Measurements from ENCODE around the gene PTPRN2.

PTPRN2 gene

GRCh38 chr7:158025686-158026600, 561.7 kb downstream of the PTPRN2 start:
- H2AFZ ChIP-seq (ENCODE audit: low read length), result no peak overlapping the region
- H3K4me3 ChIP-seq (ENCODE audit: low read length in 2 of 2), result no peak overlapping the region
- no peak overlapping the region for H4K8ac ChIP-seq (ENCODE audit: low read depth, low read length)
- H2BK120ac ChIP-seq (ENCODE audit: low read depth, low read length), result peak overlapping the region; percentile 38
- H3K79me1 ChIP-seq (ENCODE audit: low read depth, low read length), result no peaks in the 10 kb centered on the region
- H2BK5ac ChIP-seq (ENCODE audit: low read length), result no peak overlapping the region
- H3K4me1 ChIP-seq (ENCODE audit: control insufficient read depth in 2 of 2, insufficient read depth in 1 of 2, low read depth in 1 of 2, low read length in 2 of 2), result peaks cover 0 to 13% of the 10 kb centered on the region in 2 donors
- peak overlapping the region; percentile 98 for H2AK5ac ChIP-seq (ENCODE audit: low read depth, low read length)
- no peak overlapping the region for H2BK15ac ChIP-seq (ENCODE audit: low read length)
- H3K18ac ChIP-seq (ENCODE audit: low read length), result peak overlapping the region; percentile 81
- H3K23ac ChIP-seq (ENCODE audit: low read depth, low read length, poor library complexity), result no peak overlapping the region
- H3K4me2 ChIP-seq (ENCODE audit: insufficient read depth, low read length, poor library complexity, severe bottlenecking), result no peak overlapping the region
- H3K27ac ChIP-seq (replicated peaks; ENCODE audit: low read length), result no peak overlapping the region
- no peaks in the 10 kb centered on the region for H3K9me3 ChIP-seq (replicated peaks in 1 of 2; ENCODE audit: control insufficient read depth in 2 of 2, insufficient read depth in 1 of 2, low read depth in 1 of 2, low read length in 2 of 2)
- H3K14ac ChIP-seq (ENCODE audit: low read length), result no peak overlapping the region
- H3K4ac ChIP-seq (ENCODE audit: low read length), result no peak overlapping the region
- WGBS, 2 donors (ENCODE audit: extremely low coverage in 2 of 2, insufficient read length in 2 of 2, insufficient replicate concordance in 1 of 2), result no CpG with 5 or more reads among the region's 30 CpGs
- H3K27me3 ChIP-seq (ENCODE audit: control insufficient read depth in 3 of 3, insufficient read depth in 3 of 3, low read depth in 1 of 3, low read length in 3 of 3), result peaks cover 0 to 18% (median 2%) of the 10 kb centered on the region in 3 experiments
- no peak overlapping the region for H4K91ac ChIP-seq (ENCODE audit: low read depth, low read length, poor library complexity)
- no peaks in the 10 kb centered on the region for H3K36me3 ChIP-seq (replicated peaks in 1 of 2; ENCODE audit: control insufficient read depth in 2 of 2, insufficient read depth in 2 of 2, low read length in 2 of 2)
- no peak overlapping the region for H2BK12ac ChIP-seq (ENCODE audit: low read length)
- DNase-seq (ENCODE audit: low spot score), result no peak
- no peak overlapping the region for H3K9ac ChIP-seq (ENCODE audit: low read depth, low read length, poor library complexity)

DNA sequence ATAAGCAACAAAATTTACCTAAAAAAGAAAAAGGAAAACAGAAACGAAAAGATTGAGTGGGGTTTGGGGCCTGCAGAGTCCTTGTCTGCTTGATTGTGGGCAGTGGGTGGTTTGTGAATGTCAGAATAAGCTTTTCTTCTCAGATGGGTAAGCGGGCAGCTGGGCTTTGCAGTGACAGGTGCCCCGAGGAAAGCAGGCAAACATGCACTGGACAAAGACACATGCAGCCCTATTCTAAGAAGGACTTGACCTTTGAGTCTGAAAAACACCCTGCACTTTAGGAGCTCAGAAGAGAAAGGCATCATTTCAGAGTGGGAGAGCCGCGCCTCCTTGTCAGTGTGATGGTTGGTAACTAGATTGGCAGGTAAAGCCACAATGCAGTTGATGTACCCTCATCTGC, 562.7 kb downstream of the PTPRN2 start:
- Histone ChIP-seq H3K23ac (ENCODE audit: low read depth, low read length, poor library complexity) (no peak overlapping the region), H2BK5ac (ENCODE audit: low read length) (no peak overlapping the region), H3K4me3 (ENCODE audit: low read length in 2 of 2) (no peak overlapping the region), H4K8ac (ENCODE audit: low read depth, low read length) (no peak overlapping the region), H3K27ac (replicated peaks; ENCODE audit: low read length) (no peak overlapping the region), H3K4me1 (ENCODE audit: control insufficient read depth in 2 of 2, insufficient read depth in 1 of 2, low read depth in 1 of 2, low read length in 2 of 2) (peaks cover 0 to 10% of the 10 kb centered on the region in 2 donors), H4K91ac (ENCODE audit: low read depth, low read length, poor library complexity) (no peak overlapping the region), H3K9me3 (replicated peaks in 1 of 2; ENCODE audit: control insufficient read depth in 2 of 2, insufficient read depth in 1 of 2, low read depth in 1 of 2, low read length in 2 of 2) (no peaks in the 10 kb centered on the region), H3K18ac (ENCODE audit: low read length) (no peak overlapping the region), H3K9ac (ENCODE audit: low read depth, low read length, poor library complexity) (no peak overlapping the region), H3K79me1 (ENCODE audit: low read depth, low read length) (no peaks in the 10 kb centered on the region), H2BK120ac (ENCODE audit: low read depth, low read length) (no peak overlapping the region), H3K14ac (ENCODE audit: low read length) (no peak overlapping the region), H2AK5ac (ENCODE audit: low read depth, low read length) (no peak overlapping the region), H3K36me3 (replicated peaks in 1 of 2; ENCODE audit: control insufficient read depth in 2 of 2, insufficient read depth in 2 of 2, low read length in 2 of 2) (no peaks in the 10 kb centered on the region), H3K27me3 (ENCODE audit: control insufficient read depth in 3 of 3, insufficient read depth in 3 of 3, low read depth in 1 of 3, low read length in 3 of 3) (peaks cover 0 to 13% (median 2%) of the 10 kb centered on the region in 3 experiments), H2BK15ac (ENCODE audit: low read length) (no peak overlapping the region), H3K4me2 (ENCODE audit: insufficient read depth, low read length, poor library complexity, severe bottlenecking) (no peak overlapping the region), H2BK12ac (ENCODE audit: low read length) (no peak overlapping the region), H3K4ac (ENCODE audit: low read length) (no peak overlapping the region), H2AFZ (ENCODE audit: low read length) (no peak overlapping the region)
- DNase-seq (ENCODE audit: low spot score), result no peak
- no CpG with 5 or more reads among the region's 5 CpGs for WGBS, 2 donors (ENCODE audit: extremely low coverage in 2 of 2, insufficient read length in 2 of 2, insufficient replicate concordance in 1 of 2)

- no peak overlapping the region for H3K18ac ChIP-seq (ENCODE audit: low read length)
- DNase-seq (ENCODE audit: low spot score), result no peak
Observed at GRCh38 chr7:158024351-158024715, 563.3 kb downstream of the PTPRN2 start.

DNA sequence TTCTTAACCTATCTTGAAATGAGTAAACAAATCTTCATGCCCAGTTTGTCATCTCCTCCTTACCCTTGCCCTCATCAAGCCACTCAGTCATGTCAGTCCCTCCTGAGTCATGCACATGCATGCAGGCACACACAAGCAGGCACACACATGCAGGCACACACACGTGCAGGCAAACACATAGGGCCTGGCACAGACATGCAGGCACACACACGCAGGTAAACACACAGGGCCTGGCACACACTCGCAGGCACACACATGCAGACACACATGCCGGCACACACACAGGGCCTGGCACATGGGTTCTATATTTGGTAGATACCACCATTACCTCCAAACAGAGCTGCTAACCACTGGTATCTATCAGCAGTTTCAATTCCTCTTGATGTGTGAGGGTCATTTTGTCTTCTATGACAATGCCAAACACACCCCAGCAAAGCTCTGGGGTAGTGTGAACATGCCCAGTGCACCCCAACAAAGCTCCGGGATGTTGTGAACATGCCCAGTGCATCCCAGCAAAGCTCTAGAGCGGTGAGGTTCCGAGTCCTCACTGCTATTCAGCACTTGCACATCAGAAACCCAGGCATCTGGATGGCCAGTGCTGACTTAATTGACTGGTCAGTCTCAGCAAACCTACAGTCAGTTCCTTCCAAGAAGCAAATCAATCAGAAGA, 563.8 kb downstream of the PTPRN2 start:
- H4K8ac ChIP-seq (ENCODE audit: low read depth, low read length), result no peak overlapping the region
- no peak overlapping the region for H2BK120ac ChIP-seq (ENCODE audit: low read depth, low read length)
- H2AFZ ChIP-seq (ENCODE audit: low read length), result no peak overlapping the region
- H3K4me3 ChIP-seq (ENCODE audit: low read length in 2 of 2), result no peak overlapping the region
- H3K4me1 ChIP-seq (ENCODE audit: control insufficient read depth in 2 of 2, insufficient read depth in 1 of 2, low read depth in 1 of 2, low read length in 2 of 2), result peaks cover 0 to 10% of the 10 kb centered on the region in 2 donors
- WGBS, 2 donors (ENCODE audit: extremely low coverage in 2 of 2, insufficient read length in 2 of 2, insufficient replicate concordance in 1 of 2), result no CpG with 5 or more reads among the region's 7 CpGs
- no peak overlapping the region for H3K4ac ChIP-seq (ENCODE audit: low read length)
- peak overlapping the region; percentile 64 for H2AK5ac ChIP-seq (ENCODE audit: low read depth, low read length)
- no peaks in the 10 kb centered on the region for H3K9me3 ChIP-seq (replicated peaks in 1 of 2; ENCODE audit: control insufficient read depth in 2 of 2, insufficient read depth in 1 of 2, low read depth in 1 of 2, low read length in 2 of 2)
- H2BK15ac ChIP-seq (ENCODE audit: low read length), result no peak overlapping the region
- no peak overlapping the region for H3K14ac ChIP-seq (ENCODE audit: low read length)
- peak overlapping the region; percentile 76 for H3K18ac ChIP-seq (ENCODE audit: low read length)
- no peak for DNase-seq (ENCODE audit: low spot score)
- no peak overlapping the region for H3K4me2 ChIP-seq (ENCODE audit: insufficient read depth, low read length, poor library complexity, severe bottlenecking)
- peaks cover 0 to 13% (median 2%) of the 10 kb centered on the region in 3 experiments for H3K27me3 ChIP-seq (ENCODE audit: control insufficient read depth in 3 of 3, insufficient read depth in 3 of 3, low read depth in 1 of 3, low read length in 3 of 3)
- no peak overlapping the region for H4K91ac ChIP-seq (ENCODE audit: low read depth, low read length, poor library complexity)
- H3K79me1 ChIP-seq (ENCODE audit: low read depth, low read length), result no peaks in the 10 kb centered on the region
- H2BK12ac ChIP-seq (ENCODE audit: low read length), result peak overlapping the region; percentile 59
- H3K9ac ChIP-seq (ENCODE audit: low read depth, low read length, poor library complexity), result no peak overlapping the region
- no peak overlapping the region for H3K27ac ChIP-seq (replicated peaks; ENCODE audit: low read length)
- no peak overlapping the region for H2BK5ac ChIP-seq (ENCODE audit: low read length)
- no peaks in the 10 kb centered on the region for H3K36me3 ChIP-seq (replicated peaks in 1 of 2; ENCODE audit: control insufficient read depth in 2 of 2, insufficient read depth in 2 of 2, low read length in 2 of 2)
- H3K23ac ChIP-seq (ENCODE audit: low read depth, low read length, poor library complexity), result no peak overlapping the region

More at GRCh38 chr7:158024351-158024715, 563.3 kb downstream of the PTPRN2 start:
- H3K23ac ChIP-seq (ENCODE audit: low read depth, low read length, poor library complexity), result no peak overlapping the region
- no peak overlapping the region for H3K14ac ChIP-seq (ENCODE audit: low read length)
- no peak overlapping the region for H2BK120ac ChIP-seq (ENCODE audit: low read depth, low read length)
- H3K4ac ChIP-seq (ENCODE audit: low read length), result no peak overlapping the region
- H2AK5ac ChIP-seq (ENCODE audit: low read depth, low read length), result no peak overlapping the region
- no peak overlapping the region for H2BK15ac ChIP-seq (ENCODE audit: low read length)
- no peaks in the 10 kb centered on the region for H3K36me3 ChIP-seq (replicated peaks in 1 of 2; ENCODE audit: control insufficient read depth in 2 of 2, insufficient read depth in 2 of 2, low read length in 2 of 2)
- no peak overlapping the region for H3K4me3 ChIP-seq (ENCODE audit: low read length in 2 of 2)
- H3K4me2 ChIP-seq (ENCODE audit: insufficient read depth, low read length, poor library complexity, severe bottlenecking), result no peak overlapping the region
- no peaks in the 10 kb centered on the region for H3K9me3 ChIP-seq (replicated peaks in 1 of 2; ENCODE audit: control insufficient read depth in 2 of 2, insufficient read depth in 1 of 2, low read depth in 1 of 2, low read length in 2 of 2)
- no peak overlapping the region for H2BK5ac ChIP-seq (ENCODE audit: low read length)
- no peak overlapping the region for H4K91ac ChIP-seq (ENCODE audit: low read depth, low read length, poor library complexity)
- WGBS, 2 donors (ENCODE audit: extremely low coverage in 2 of 2, insufficient read length in 2 of 2, insufficient replicate concordance in 1 of 2), result no CpG with 5 or more reads among the region's 6 CpGs
- no peaks in the 10 kb centered on the region for H3K79me1 ChIP-seq (ENCODE audit: low read depth, low read length)
- H2AFZ ChIP-seq (ENCODE audit: low read length), result no peak overlapping the region
- H3K27ac ChIP-seq (replicated peaks; ENCODE audit: low read length), result no peak overlapping the region
- H3K9ac ChIP-seq (ENCODE audit: low read depth, low read length, poor library complexity), result no peak overlapping the region
- H3K4me1 ChIP-seq (ENCODE audit: control insufficient read depth in 2 of 2, insufficient read depth in 1 of 2, low read depth in 1 of 2, low read length in 2 of 2), result peaks cover 0 to 10% of the 10 kb centered on the region in 2 donors
- H2BK12ac ChIP-seq (ENCODE audit: low read length), result no peak overlapping the region
- H3K27me3 ChIP-seq (ENCODE audit: control insufficient read depth in 3 of 3, insufficient read depth in 3 of 3, low read depth in 1 of 3, low read length in 3 of 3), result peaks cover 0 to 13% (median 2%) of the 10 kb centered on the region in 3 experiments
- H4K8ac ChIP-seq (ENCODE audit: low read depth, low read length), result no peak overlapping the region
